G401 (cell line): ENCODE data around the gene AGPAT2. TPM values are rescaled to one million over a fixed set of nuclear protein-coding genes. Genes with fewer than 3 reads are reported as not detected.
A peak's percentile ranks its signal among the peaks of the same experiment; 100 is the strongest.
"Not testable (repeated sequence)": the region's sequence is repeated elsewhere in the genome, so short reads cannot be mapped to it uniquely, and the experiment has no call there.

Experiments used
- DNase-seq: peaks from one replicate; pipeline ENCODE4 v3.0.0-alpha.2; 2015; ENCODE audit warnings: low spot score
- in situ Hi-C: cut with HindIII; loops from 2 replicates; pipeline ENCODE4 v1.10.0; 2016; ENCODE audit warnings: low sequenced_read_pairs, mixed read lengths
- total RNA-seq: library from RNA; depleted of rRNA; stranded (reverse); fragments of >200 nt; shearing (Covaris generic); gene quantifications from 2 replicates; pipeline ENCODE4 v1.2.3, GENCODE V29; 2014

AGPAT2 gene
- total RNA-seq, 1 experiment from 2014 or later = 128 TPM

GRCh38 chr9:136705564-136705963 lies 18.3 kb upstream of the AGPAT2 start:
- in situ Hi-C loops = no loop called here

GRCh38 chr9:136704741-136705140 lies 17.5 kb upstream of the AGPAT2 start:
- in situ Hi-C loops, DNase-seq: not testable (repeated sequence)

More at GRCh38 chr9:136705564-136705963, 18.3 kb upstream of the AGPAT2 start:
- DNase-seq = no peak

DNA sequence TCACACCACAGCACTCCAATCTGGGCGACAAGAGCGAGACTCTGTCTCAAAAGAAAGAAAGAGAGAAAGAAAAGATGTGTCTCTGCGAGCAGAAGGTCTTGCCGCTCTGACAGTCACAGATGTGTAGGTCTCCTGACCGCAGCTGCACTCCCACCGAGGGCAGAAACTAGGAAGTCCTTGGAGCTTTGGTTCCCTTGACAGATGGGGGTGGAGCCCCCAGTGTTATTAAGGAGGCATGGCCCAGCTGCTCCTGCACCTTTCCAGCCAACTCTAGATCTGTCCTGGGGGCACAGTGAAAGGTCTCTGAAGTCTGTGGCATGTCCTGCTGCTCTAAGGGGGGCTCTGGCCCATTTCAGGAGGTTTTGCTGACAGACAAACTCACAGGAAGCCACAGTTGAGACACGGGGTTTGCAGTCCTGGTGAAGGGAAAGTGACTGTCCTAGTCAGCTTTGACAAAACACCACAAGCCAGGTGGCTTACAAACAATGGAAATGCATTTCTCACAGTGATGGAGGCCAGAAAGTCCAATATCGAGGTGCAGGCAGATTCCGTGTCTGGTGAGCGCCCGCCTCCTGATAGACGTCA lies 16.1 kb upstream of the AGPAT2 start:
- no peak for DNase-seq
- in situ Hi-C loops = no loop called here

- DNase-seq = no peak
- in situ Hi-C loops = no loop called here
These were observed 14.4 kb upstream of the AGPAT2 start for GRCh38 chr9:136701668-136702053.

- in situ Hi-C loops = no loop called here
- no peak for DNase-seq
These were observed 13.9 kb upstream of the AGPAT2 start for GRCh38 chr9:136700959-136701667.

GRCh38 chr9:136700304-136700703 lies 13.0 kb upstream of the AGPAT2 start:
- in situ Hi-C loops = no loop called here
- DNase-seq = no peak

- in situ Hi-C loops = no loop called here
- no peak for DNase-seq
These were observed 11.5 kb upstream of the AGPAT2 start for GRCh38 chr9:136698635-136699246.

DNA sequence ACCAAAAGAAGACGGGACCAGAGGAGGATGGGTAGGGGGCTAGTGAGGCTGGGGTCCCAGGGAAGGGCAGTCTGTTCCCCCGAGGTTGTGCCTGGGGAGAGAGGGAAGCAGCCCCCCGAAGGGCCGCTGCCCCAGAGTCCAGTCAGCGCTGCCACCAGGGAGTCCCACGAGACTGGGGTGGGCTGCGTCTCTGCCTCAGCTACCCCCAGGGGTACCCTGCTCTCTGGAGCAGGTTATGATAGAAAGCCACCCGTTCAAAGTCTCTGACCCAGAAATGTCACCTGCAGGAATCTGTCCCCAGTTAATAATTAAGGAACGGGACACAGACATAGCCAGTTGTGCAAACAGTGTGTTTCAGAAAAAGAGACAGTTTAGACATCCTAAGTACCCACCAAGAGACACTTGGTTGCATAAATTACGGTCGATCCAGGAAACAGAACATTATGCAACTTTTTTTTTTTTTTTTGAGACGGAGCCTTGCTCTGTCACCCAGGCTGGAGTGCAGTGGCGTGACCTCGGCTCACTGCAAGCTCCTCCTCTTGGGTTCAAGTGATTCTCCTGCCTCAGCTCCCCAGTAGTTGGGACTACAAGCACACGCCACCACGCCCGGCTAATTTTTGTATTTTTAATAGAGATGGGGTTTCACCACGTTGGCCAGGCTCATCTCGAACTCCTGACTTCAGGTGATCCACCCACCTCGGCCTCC lies 10.7 kb upstream of the AGPAT2 start:
- no peak for DNase-seq
- in situ Hi-C loops = no loop called here

GRCh38 chr9:136697146-136697820 lies 10.0 kb upstream of the AGPAT2 start:
- in situ Hi-C loops = no loop called here
- DNase-seq = no peak

- no peak for DNase-seq
- in situ Hi-C loops = no loop called here
These were observed 9.2 kb upstream of the AGPAT2 start for GRCh38 chr9:136696502-136696901.

GRCh38 chr9:136695955-136696354 lies 8.7 kb upstream of the AGPAT2 start:
- in situ Hi-C loops = no loop called here
- peak; percentile 63 for DNase-seq

GRCh38 chr9:136695435-136695895 lies 8.2 kb upstream of the AGPAT2 start:
- in situ Hi-C loops = no loop called here
- peak; percentile 78 for DNase-seq

- in situ Hi-C loops = no loop called here
- DNase-seq = no peak
These were observed 7.6 kb upstream of the AGPAT2 start for GRCh38 chr9:136694872-136695247.

GRCh38 chr9:136694163-136694871 lies 7.1 kb upstream of the AGPAT2 start:
- no peak for DNase-seq
- in situ Hi-C loops = no loop called here

- no peak for DNase-seq
These were observed 6.4 kb upstream of the AGPAT2 start for GRCh38 chr9:136693490-136694162.

DNA sequence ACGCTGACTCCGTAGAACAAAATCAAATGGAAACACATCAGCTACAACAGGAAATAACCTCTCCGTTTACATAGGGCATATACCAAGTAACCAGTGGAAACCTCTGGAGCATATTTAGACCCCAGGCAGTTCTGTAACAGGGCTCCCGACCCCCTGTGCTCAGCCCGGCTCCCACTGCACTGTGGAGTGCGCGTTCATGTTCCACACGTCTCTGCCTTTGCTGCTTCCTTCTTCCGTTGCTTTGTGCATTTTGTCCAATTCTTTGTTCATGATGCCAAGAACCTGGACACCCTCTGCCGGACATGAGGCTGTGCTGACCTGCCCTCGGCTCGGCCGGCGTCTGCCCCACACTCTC lies 5.9 kb upstream of the AGPAT2 start:
- in situ Hi-C loops = no loop called here
- no peak for DNase-seq

More at GRCh38 chr9:136693490-136694162, 6.4 kb upstream of the AGPAT2 start:
- in situ Hi-C loops = no loop called here

DNA sequence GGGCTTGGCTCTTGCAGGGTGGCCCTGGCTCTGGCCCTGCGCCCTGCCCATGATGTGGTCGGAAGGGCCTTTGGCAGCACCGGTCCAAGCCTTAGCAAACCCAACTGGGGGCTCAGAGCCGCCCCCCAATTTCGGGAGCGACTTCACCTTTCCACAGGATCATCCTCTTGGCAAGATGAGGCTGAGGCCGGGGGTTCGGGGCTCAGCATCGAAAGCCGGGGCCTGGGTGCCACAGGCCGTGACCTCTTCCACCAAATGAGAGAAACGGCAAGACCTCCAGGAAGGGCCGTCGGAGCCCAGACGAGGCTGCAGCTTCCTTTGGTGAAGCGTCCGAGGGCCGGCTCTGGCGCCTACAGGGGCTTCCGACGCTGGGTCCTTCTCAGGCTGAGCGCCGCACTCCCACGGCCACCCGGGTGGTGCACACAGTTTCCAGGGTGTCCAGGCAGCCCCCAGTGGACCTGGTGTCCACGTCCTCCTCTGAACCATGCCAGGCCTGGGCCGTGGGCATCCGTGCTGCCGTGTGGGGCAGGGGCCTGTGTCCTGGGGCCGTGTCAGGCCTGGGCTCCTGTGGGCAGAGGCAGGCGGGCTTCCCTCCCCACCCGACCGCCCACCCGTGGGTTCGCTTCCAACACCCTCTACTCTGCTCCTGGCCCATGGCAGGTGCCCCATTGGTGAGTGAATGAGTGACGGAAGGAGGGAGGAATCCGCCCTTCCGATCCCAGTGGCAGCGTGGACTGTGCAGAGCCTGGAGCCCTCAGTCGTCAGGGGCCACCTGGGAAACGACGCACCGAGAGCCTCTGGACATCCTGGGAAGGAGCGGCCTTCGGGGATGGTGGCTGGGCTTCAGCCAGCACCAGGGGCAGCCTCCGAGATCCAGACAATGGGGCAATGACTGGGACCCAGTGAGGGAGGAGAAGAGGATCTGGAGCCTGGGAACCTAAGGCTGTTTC lies 5.2 kb upstream of the AGPAT2 start:
- in situ Hi-C loops = no loop called here

More for the DNA sequence above, 5.2 kb upstream of the AGPAT2 start:
- DNase-seq = no peak
